Testis (tissue), 3 donors: ENCODE measurements around the gene GALT. TPM values are rescaled to one million over a fixed set of nuclear protein-coding genes. Genes with fewer than 3 reads are reported as not detected.

Experiments
- DNase-seq: peaks from one replicate; pipeline ENCODE4 v3.0.0-alpha.2; 2019
- H3K27ac ChIP-seq, 2 donors: fragments of 200-600 bp; sonication (generic); one replicate each; pipeline ENCODE4 v1.5.1; 2019
- H3K27me3 ChIP-seq: fragments of 200-600 bp; sonication (generic); one replicate; pipeline ENCODE4 v1.5.1; 2019
- H3K36me3 ChIP-seq: fragments of 200-600 bp; sonication (generic); one replicate; pipeline ENCODE4 v1.5.1; 2017; ENCODE audit warnings: low read depth; ENCODE audit errors: missing control alignments
- H3K4me1 ChIP-seq: fragments of 200-600 bp; sonication (generic); one replicate; pipeline ENCODE4 v1.5.1; 2019
- H3K4me3 ChIP-seq, 2 donors: fragments of 200-600 bp; sonication (generic); one replicate each; pipeline ENCODE4 v1.5.1; 2017 to 2019
- H3K9me3 ChIP-seq: fragments of 200-600 bp; sonication (generic); one replicate; pipeline ENCODE4 v1.5.1; 2017
- POLR2A ChIP-seq: fragments of 450-650 bp; IDR thresholded peaks from one replicate; pipeline ENCODE4 v1.6.1; 2017; ENCODE audit warnings: antibody characterized with exemption, mild to moderate bottlenecking, moderate library complexity
- WGBS, 2 donors: methylation state at CpG; one replicate each; pipeline ENCODE4 v1.1.5; 2018; 5-methylcytosine and 5-hydroxymethylcytosine counted together
- intact Hi-C: fragments of 100-400 bp; cut with DNase I; formaldehyde crosslinking; loops from one replicate; pipeline ENCODE4 v1.15.1; 2023; ENCODE audit warnings: low total_unique reads
- polyA plus RNA-seq: library from polyadenylated mRNA; stranded (reverse); fragments of 350-450 nt; fragmentation: Illumina TruSeq; extraction: RNeasy Lipid Tissue Mini Kit (QIAGEN cat#74804); gene quantifications from one replicate; pipeline ENCODE4 v1.2.3, GENCODE V29; 2014; ENCODE audit warnings: low read depth, low replicate concordance; ENCODE audit not compliant: insufficient read depth
- total RNA-seq, 2 donors: library from RNA; depleted of rRNA; stranded (reverse); fragments of >200 nt; gene quantifications; one replicate each; pipeline ENCODE4 v1.2.3, GENCODE V29; 2016
- TF ChIP-seq, protein P1 (sequence below), 3 experiments: fragments of 450-650 bp in 2 of 3; fragments of 200-600 bp in 1 of 3; sonication (generic) in 1 of 3; IDR thresholded peaks; one replicate each; pipeline ENCODE4 v1.5.1; 2016 to 2019; ENCODE audit warnings: antibody characterized with exemption in 3 of 3, mild to moderate bottlenecking in 2 of 3, moderate library complexity in 1 of 3

GALT gene
- total and polyA plus RNA-seq, 3 donors from 2014 or later = 25.9 to 55.6 (median 46.1) TPM

DNA sequence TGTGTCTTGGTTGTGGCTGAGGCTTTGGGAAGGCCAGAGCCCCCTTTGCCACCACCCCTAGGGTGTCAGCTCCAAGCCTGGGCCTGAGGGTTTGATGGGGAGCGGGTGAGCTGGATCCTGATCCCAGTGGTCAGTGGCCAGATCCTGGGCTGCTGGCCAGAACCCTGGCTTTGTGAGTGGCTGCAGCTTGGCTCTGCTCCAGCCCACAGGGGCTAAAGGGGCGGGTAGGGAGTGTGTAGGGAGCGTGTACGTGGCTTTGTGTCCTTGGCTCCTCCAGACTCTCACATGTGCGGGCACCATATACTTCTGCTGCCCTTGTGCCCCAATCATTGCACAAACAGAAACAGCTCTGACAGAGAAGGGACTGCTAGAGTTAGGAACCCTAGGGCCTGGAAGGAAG, 4.3 kb downstream of the GALT start:
- Histone ChIP-seq H3K9me3 (no peaks in the 10 kb centered on the region), H3K27me3 (no peaks in the 10 kb centered on the region), H3K36me3 (no peaks in the 10 kb centered on the region), H3K4me3 (no peak overlapping the region), H3K27ac (no peak overlapping the region), H3K4me1 (peaks cover 56% of the 10 kb centered on the region)
- intact Hi-C loops = no loop called here
- TF ChIP-seq POLR2A = no peak
- TF ChIP-seq, protein P1, sequence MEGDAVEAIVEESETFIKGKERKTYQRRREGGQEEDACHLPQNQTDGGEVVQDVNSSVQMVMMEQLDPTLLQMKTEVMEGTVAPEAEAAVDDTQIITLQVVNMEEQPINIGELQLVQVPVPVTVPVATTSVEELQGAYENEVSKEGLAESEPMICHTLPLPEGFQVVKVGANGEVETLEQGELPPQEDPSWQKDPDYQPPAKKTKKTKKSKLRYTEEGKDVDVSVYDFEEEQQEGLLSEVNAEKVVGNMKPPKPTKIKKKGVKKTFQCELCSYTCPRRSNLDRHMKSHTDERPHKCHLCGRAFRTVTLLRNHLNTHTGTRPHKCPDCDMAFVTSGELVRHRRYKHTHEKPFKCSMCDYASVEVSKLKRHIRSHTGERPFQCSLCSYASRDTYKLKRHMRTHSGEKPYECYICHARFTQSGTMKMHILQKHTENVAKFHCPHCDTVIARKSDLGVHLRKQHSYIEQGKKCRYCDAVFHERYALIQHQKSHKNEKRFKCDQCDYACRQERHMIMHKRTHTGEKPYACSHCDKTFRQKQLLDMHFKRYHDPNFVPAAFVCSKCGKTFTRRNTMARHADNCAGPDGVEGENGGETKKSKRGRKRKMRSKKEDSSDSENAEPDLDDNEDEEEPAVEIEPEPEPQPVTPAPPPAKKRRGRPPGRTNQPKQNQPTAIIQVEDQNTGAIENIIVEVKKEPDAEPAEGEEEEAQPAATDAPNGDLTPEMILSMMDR (IDR thresholded peaks at IDR 0.05) = no peak
- DNase-seq = peak; percentile 53
- 63 to 68% methylated on average over 5 of the region's 5 CpGs for WGBS, 2 donors

DNA sequence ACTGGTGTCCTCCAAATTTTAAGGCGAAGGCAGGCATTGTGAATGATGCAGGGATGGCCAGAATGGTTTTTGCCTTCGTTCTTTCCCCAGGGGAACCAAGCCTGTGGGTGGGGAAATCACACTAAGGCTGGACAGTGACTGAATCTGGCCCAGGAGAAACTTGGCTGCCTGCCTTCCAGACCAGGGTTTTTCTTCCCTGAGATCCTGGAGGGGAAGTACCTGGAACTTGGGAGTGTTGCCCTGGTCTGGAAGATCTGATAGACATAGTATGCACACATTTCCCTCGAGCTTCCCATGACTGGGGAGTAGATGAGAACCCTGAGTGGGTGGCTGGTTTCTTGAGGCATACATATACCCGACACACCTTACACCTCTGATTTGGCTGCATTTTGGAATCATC, 4.8 kb downstream of the GALT start:
- intact Hi-C loops = no loop called here
- H3K9me3 ChIP-seq = no peaks in the 10 kb centered on the region
- peak; percentile 67 for DNase-seq
- TF ChIP-seq, protein P1 (IDR thresholded peaks at IDR 0.05) = no peak
- no peak for TF ChIP-seq POLR2A
- H3K4me1 ChIP-seq = peaks cover 52% of the 10 kb centered on the region
- H3K27me3 ChIP-seq = no peaks in the 10 kb centered on the region
- WGBS, 2 donors = 29 to 33% methylated on average over 4 of the region's 4 CpGs
- no peaks in the 10 kb centered on the region for H3K36me3 ChIP-seq
- H3K4me3 ChIP-seq = no peak overlapping the region
- peak overlapping the region; percentile 2 to 42 for H3K27ac ChIP-seq

- TF ChIP-seq POLR2A = no peak
- TF ChIP-seq, protein P1 (IDR thresholded peaks at IDR 0.05) = no peak
- Histone ChIP-seq H3K4me3 (peak within 1 kb of the TSS; percentile 6 to 53), H3K27ac (peak within 1 kb of the TSS; percentile 2 to 42), H3K4me1 (peaks cover 52% of the 10 kb centered on the region), H3K27me3 (no peaks in the 10 kb centered on the region), H3K36me3 (no peaks in the 10 kb centered on the region), H3K9me3 (no peaks in the 10 kb centered on the region)
- peak; percentile 92 for DNase-seq
- WGBS, 2 donors = 3 to 4% methylated on average over 16 to 23 of the region's 24 CpGs
- intact Hi-C loops = no loop called here
Measured at GRCh38 chr9:34651876-34652601, 5.6 kb downstream of the GALT start, which contains the start of gene IL11RA. IL11RA (plus strand) TSS chr9:34652185; CDS start chr9:34655218, 3,033 bp downstream.

- TF ChIP-seq, protein P1 (IDR thresholded peaks at IDR 0.05) = no peak
- TF ChIP-seq POLR2A = no peak
- Histone ChIP-seq H3K4me3 (peak overlapping the region; percentile 6 to 53), H3K27me3 (no peaks in the 10 kb centered on the region), H3K9me3 (no peaks in the 10 kb centered on the region), H3K27ac (peak overlapping the region in 1 of 2 donors; percentile 37), H3K36me3 (no peaks in the 10 kb centered on the region), H3K4me1 (peaks cover 48% of the 10 kb centered on the region)
- WGBS, 2 donors = 16 to 20% methylated on average over 5 of the region's 5 CpGs
- DNase-seq = peak; percentile 43
- intact Hi-C loops = no loop called here
Measured at GRCh38 chr9:34652602-34653000, 6.1 kb downstream of the GALT start.
